C4-2B (cell line): Measurements from ENCODE around the gene MVB12B.

Experiments used
- ZFX ChIP-seq: fragments of 450-650 bp; IDR thresholded peaks from 2 replicates; pipeline ENCODE4 v1.6.1; 2017
- TF ChIP-seq, protein P1 (sequence below): fragments of 450-650 bp; conservative IDR thresholded peaks from 2 replicates; pipeline ENCODE4 v1.5.1; 2017; ENCODE audit warnings: mild to moderate bottlenecking

DNA sequence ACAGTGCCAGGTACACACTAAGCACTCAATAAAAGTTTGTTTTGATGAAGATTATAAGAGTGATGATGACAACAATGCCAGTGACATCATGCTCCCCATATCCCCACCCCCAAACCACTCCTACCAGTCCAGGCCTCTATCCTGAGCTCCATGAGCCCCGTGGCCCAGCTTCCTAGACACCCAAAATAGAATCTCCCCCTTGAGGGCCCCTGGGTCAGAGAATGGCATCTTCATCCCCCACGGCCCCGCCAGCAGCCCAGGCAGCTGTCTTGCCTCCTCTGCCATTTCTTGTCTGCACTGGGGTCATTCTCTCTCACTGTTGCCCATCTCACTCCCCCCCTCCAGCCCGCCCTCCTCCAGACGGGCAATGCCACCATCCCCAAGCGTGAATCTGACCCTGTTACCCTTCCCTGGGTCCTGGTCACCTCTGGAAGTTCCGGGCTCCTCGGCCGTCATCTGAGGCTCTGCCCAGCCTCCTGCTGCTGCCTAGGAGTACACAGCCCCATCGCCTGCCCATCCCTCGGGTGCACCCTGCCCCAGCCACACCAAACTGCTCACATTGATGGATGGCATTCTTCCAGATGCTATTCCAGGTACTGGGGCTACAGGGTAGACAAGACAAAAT, 210.3 kb downstream of the MVB12B start:
- TF ChIP-seq, protein P1, sequence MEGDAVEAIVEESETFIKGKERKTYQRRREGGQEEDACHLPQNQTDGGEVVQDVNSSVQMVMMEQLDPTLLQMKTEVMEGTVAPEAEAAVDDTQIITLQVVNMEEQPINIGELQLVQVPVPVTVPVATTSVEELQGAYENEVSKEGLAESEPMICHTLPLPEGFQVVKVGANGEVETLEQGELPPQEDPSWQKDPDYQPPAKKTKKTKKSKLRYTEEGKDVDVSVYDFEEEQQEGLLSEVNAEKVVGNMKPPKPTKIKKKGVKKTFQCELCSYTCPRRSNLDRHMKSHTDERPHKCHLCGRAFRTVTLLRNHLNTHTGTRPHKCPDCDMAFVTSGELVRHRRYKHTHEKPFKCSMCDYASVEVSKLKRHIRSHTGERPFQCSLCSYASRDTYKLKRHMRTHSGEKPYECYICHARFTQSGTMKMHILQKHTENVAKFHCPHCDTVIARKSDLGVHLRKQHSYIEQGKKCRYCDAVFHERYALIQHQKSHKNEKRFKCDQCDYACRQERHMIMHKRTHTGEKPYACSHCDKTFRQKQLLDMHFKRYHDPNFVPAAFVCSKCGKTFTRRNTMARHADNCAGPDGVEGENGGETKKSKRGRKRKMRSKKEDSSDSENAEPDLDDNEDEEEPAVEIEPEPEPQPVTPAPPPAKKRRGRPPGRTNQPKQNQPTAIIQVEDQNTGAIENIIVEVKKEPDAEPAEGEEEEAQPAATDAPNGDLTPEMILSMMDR: no peak
- TF ChIP-seq ZFX: no peak
